ENCODE results near the gene HOXC6. TPM values are rescaled to one million over a fixed set of nuclear protein-coding genes. Genes with fewer than 3 reads are reported as not detected.

Gene HOXC6
- total and polyA plus RNA-seq, 2 of the 8 experiments (the other 6 are each of a cell fraction or from before 2014, with no cell fraction given) = not detected

- Histone ChIP-seq H2AK5ac (ENCODE audit: low read depth, low read length) (no peak overlapping the region), H4K20me1 (replicated peaks in 1 of 2; ENCODE audit: control insufficient read depth in 1 of 2, insufficient read depth in 2 of 2, low read length in 2 of 2) (peaks cover 16 to 20% of the 10 kb centered on the region in 2 experiments), H4K5ac (ENCODE audit: insufficient read length, low read depth, low read length) (no peak overlapping the region), H3K36me3 (ENCODE audit: control insufficient read depth in 2 of 4, insufficient read depth in 4 of 4, low read length in 3 of 4) (peaks cover 0 to 5% (median 0%) of the 10 kb centered on the region in 4 experiments; a peak in 1 of 8 replicates), H3K4me2 (ENCODE audit: insufficient read depth in 1 of 2, low read depth in 2 of 2, low read length in 2 of 2) (peak overlapping the region in 1 of 2 experiments; percentile 50; a peak in 1 of 4 replicates), H2BK5ac (ENCODE audit: low read depth, low read length) (no peak overlapping the region), H3K27me3 (replicated peaks in 1 of 4; ENCODE audit: control insufficient read depth in 3 of 4, extremely low read depth in 1 of 4, insufficient read depth in 3 of 4, low read length in 3 of 4) (peaks cover 96 to 100% (median 99%) of the 10 kb centered on the region in 4 experiments), H3K79me1 (ENCODE audit: low read depth, low read length) (no peaks in the 10 kb centered on the region), H3K9me3 (ENCODE audit: insufficient read depth in 2 of 2, low read depth in 1 of 2, low read length in 1 of 2) (no peaks in the 10 kb centered on the region), H3K14ac (ENCODE audit: insufficient read length) (no peak overlapping the region), H3K27ac (ENCODE audit: low read depth, low read length) (no peak overlapping the region), H3K4me3 (ENCODE audit: extremely low read depth in 1 of 4, insufficient read depth in 2 of 4, low read depth in 3 of 4, low read length in 4 of 4) (no peak overlapping the region), H2BK20ac (ENCODE audit: low read length) (no peak overlapping the region), H2BK12ac (ENCODE audit: low read depth, low read length) (0 out of 2 replicates have a peak overlapping the region, but pooled peaks have one; percentile 7), H3K9ac (replicated peaks in 1 of 4; ENCODE audit: extremely low read depth in 1 of 4, low read depth in 3 of 4, low read length in 3 of 4) (no peak overlapping the region), H3K4me1 (replicated peaks in 1 of 4; ENCODE audit: control insufficient read depth in 3 of 4, insufficient read depth in 4 of 4, low read length in 3 of 4) (peaks cover 3 to 18% (median 4%) of the 10 kb centered on the region in 4 experiments), H3K23ac (ENCODE audit: insufficient read length) (no peak overlapping the region), H3K79me2 (ENCODE audit: control insufficient read depth in 1 of 2, insufficient read depth in 2 of 2, low read length in 2 of 2) (no peaks in the 10 kb centered on the region), H2BK120ac (replicated peaks; ENCODE audit: low read depth, low read length) (no peak overlapping the region), H3K23me2 (ENCODE audit: low read depth, low read length) (peaks cover 3% of the 10 kb centered on the region), H3K56ac (replicated peaks; ENCODE audit: insufficient read length, low read depth, low read length) (no peak overlapping the region), H2AFZ (ENCODE audit: low read length) (no peak overlapping the region), H4K91ac (replicated peaks; ENCODE audit: insufficient read length, low read length) (no peak overlapping the region), H3K4ac (replicated peaks; ENCODE audit: insufficient read length, low read depth, low read length) (no peak overlapping the region), H4K8ac (ENCODE audit: extremely low read depth, insufficient read depth, low read length) (no peak overlapping the region), H2BK15ac (ENCODE audit: low read length) (no peak overlapping the region), H3K18ac (ENCODE audit: extremely low read depth, low read length) (no peak overlapping the region)
- CTCF ChIA-PET (ENCODE audit: partially characterized antibody) = interaction anchor here (0.7 to 4.9 kb wide), 16 partner anchors 14 to 321 kb away, joined by 3 to 34 read pairs (median 5); partner anchors contain the start of gene HOXC5
- DNase-seq (ENCODE audit: low read depth in 1 of 2, low spot score in 2 of 2) (no peak), FAIRE-seq (no peak)
- POLR2A ChIA-PET (ENCODE audit: partially characterized antibody) = interaction anchor here (0.9 to 1.2 kb wide), 3 partner anchors 17 to 29 kb away, joined by 3 read pairs; no protein-coding TSS in a partner anchor
- 11% methylated on average over 24 of the region's 24 CpGs; no CpG with 5 or more reads in 1 of the 2 experiments for WGBS, 2 experiments (ENCODE audit: extremely low coverage in 1 of 2, insufficient coverage in 1 of 2, insufficient read length in 1 of 2, insufficient replicate concordance in 2 of 2, low coverage in 1 of 2, low lambda C conversion rate in 2 of 2, missing lambda C conversion rate in 1 of 2)
- TF ChIP-seq CBX8 (IDR thresholded peaks at IDR 0.05; ENCODE audit: borderline replicate concordance, low read depth, low read length) (peak; percentile 88; the same call in 1 of the 2 replicates), EGR1 (IDR thresholded peaks at IDR 0.05; ENCODE audit: borderline replicate concordance, low read depth, low read length) (no peak), SIX5 (IDR thresholded peaks at IDR 0.05; ENCODE audit: low read depth, low read length) (no peak), CREB1 (IDR thresholded peaks at IDR 0.05) (no peak), SUZ12 (IDR thresholded peaks at IDR 0.05; ENCODE audit: low read length) (peak; percentile 81), RNF2 (IDR thresholded peaks at IDR 0.05; ENCODE audit: borderline replicate concordance, low read depth, low read length, missing control alignments, poor library complexity, severe bottlenecking) (peak; percentile 46), CTBP2 (IDR thresholded peaks at IDR 0.05; ENCODE audit: borderline replicate concordance, insufficient read depth, insufficient read length, low read length) (no peak), EZH2 (IDR thresholded peaks at IDR 0.05; ENCODE audit: low read depth, low read length, severe bottlenecking) (peak; percentile 82), RAD21 (IDR thresholded peaks at IDR 0.05 in 1 of 2, conservative IDR thresholded peaks at IDR 0.05 in 1 of 2; ENCODE audit: low read depth in 2 of 2, low read length in 2 of 2) (no peak), CHD1 (IDR thresholded peaks at IDR 0.05; ENCODE audit: low read depth, low read length) (no peak), SIN3A (conservative IDR thresholded peaks at IDR 0.05 in 1 of 2, IDR thresholded peaks at IDR 0.05 in 1 of 2; ENCODE audit: low read depth in 1 of 2, low read length in 2 of 2) (no peak)
Measured at GRCh38 chr12:54051874-54052437, 23.7 kb downstream of the HOXC6 start.

Measured in H1 (cell line).